Stimulated activated CD4-positive, alpha-beta T cell treated with anti-CD3 and anti-CD28 coated beads, Interleukin-4, amount 100 ng/mL, for 1 hour (primary cell): ENCODE results near the gene USP31.
"Not testable (repeated sequence)": the region's sequence is repeated elsewhere in the genome, so short reads cannot be mapped to it uniquely, and the experiment has no call there.

ENCODE experiments used
- DNase-seq: peaks from one replicate; pipeline ENCODE4 v3.0.0-alpha.2; 2020

USP31 gene

GRCh38 chr16:23155445-23156049, 6.3 kb upstream of the USP31 start:
- peak; percentile 8 for DNase-seq

GRCh38 chr16:23152386-23153178, 3.3 kb upstream of the USP31 start:
- no peak for DNase-seq

- no peak for DNase-seq
Measured at GRCh38 chr16:23149993-23150364, 727 bp upstream of the USP31 start.

- DNase-seq: peak; percentile 64
Measured at GRCh38 chr16:23148513-23149266, 562 bp downstream of the USP31 start.

- no peak for DNase-seq
Measured at GRCh38 chr16:23148166-23148512, 1.1 kb downstream of the USP31 start.

GRCh38 chr16:23147666-23148065, 1.6 kb downstream of the USP31 start:
- no peak for DNase-seq

- no peak for DNase-seq
Measured at GRCh38 chr16:23146877-23147601, 2.2 kb downstream of the USP31 start.

- no peak for DNase-seq
Measured at GRCh38 chr16:23145608-23146007, 3.6 kb downstream of the USP31 start.

- no peak for DNase-seq
Measured at GRCh38 chr16:23145186-23145585, 4.1 kb downstream of the USP31 start.

- DNase-seq: not testable (repeated sequence)
Measured at GRCh38 chr16:23144393-23144792, 4.9 kb downstream of the USP31 start.

- no peak for DNase-seq
Measured at GRCh38 chr16:23143391-23143790, 5.9 kb downstream of the USP31 start.

GRCh38 chr16:23141959-23142740, 7.1 kb downstream of the USP31 start:
- no peak for DNase-seq

- no peak for DNase-seq
Measured at GRCh38 chr16:23141500-23141899, 7.8 kb downstream of the USP31 start.

GRCh38 chr16:23141033-23141432, 8.2 kb downstream of the USP31 start:
- DNase-seq: no peak

- DNase-seq: no peak
Measured at GRCh38 chr16:23140107-23140506, 9.1 kb downstream of the USP31 start.

GRCh38 chr16:23137818-23138217, 11.4 kb downstream of the USP31 start:
- DNase-seq: no peak

GRCh38 chr16:23137256-23137655, 12.0 kb downstream of the USP31 start:
- DNase-seq: no peak

GRCh38 chr16:23134274-23134673, 15.0 kb downstream of the USP31 start:
- no peak for DNase-seq

GRCh38 chr16:23132775-23133463, 16.3 kb downstream of the USP31 start:
- DNase-seq: no peak

- no peak for DNase-seq
Measured at GRCh38 chr16:23131931-23132621, 17.2 kb downstream of the USP31 start.

GRCh38 chr16:23131436-23131835, 17.8 kb downstream of the USP31 start:
- DNase-seq: no peak
